ENCODE data around the gene KLHDC10. TPM values are rescaled to one million over a fixed set of nuclear protein-coding genes. Genes with fewer than 3 reads are reported as not detected.
"Not testable (repeated sequence)": the region's sequence is repeated elsewhere in the genome, so short reads cannot be mapped to it uniquely, and the experiment has no call there.

Gene KLHDC10
- total RNA-seq, 1 donor from 2014 or later = 35.2 TPM

DNA sequence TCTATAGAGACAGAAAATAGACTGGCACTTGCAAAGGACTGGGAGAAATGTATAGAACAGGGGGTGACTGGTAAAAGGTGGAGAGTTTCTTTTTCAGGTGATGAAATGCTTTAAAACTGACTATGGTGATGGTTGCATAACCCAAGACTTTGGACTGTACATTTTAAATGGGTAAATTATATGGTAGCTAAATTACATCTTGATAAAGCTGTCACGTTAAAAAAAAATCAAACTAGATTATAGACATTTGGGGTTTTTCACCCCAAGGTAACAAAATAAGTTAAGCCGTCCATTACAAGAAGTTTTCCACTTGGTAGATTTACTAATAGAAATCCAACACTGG, 110.9 kb downstream of the KLHDC10 start:
- no peak for ATAC-seq
- intact Hi-C loops (cut with DNase I) = no loop called here
- no peak for DNase-seq (ENCODE audit: low spot score)

DNA sequence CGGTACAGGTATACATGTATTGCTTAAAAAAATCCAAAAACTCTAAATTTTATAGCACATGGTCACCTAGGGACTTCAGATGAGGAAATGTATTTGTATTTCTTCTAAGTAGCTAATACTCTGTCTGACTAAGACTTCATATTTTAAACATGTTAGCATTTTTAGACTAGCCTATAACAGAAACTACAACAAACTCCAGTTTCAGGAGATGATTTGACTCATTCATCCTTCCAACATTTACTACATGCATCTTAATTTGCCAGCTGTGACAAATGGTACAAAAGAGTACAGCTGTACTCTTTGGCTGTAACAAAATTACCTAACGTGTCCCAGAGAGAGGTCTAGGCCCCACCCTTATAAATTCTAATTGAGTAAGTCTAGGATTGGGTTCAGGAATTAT, 112.7 kb downstream of the KLHDC10 start:
- no peak for ATAC-seq
- DNase-seq (ENCODE audit: low spot score) = no peak
- intact Hi-C loops (cut with DNase I) = no loop called here

DNA sequence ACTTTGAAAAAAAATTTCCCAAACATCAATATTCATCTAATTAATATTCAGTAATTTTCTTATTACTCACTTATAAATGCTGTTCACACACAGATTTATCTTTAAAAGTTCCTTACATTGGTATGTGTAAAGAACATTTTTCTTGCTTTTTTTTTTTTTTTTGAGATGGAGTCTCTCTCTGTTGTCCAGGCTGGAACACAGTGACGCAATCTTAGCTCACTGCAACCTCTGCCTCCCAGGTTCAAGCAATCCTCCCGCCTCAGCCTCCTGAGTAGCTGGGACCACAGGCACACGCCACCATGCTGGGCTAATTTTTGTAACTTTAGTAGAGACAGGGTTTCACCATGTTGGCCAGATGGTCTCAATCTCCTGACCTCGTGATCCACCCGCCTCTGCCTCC, 114.0 kb downstream of the KLHDC10 start:
- DNase-seq (ENCODE audit: low spot score); ATAC-seq; intact Hi-C loops (cut with DNase I): not testable (repeated sequence)

Other genes starting within 250 kb of the KLHDC10 start
- gene UBE2H, start 117.6 kb upstream of the KLHDC10 start, total RNA-seq = 92.1 TPM
- gene ZC3HC1, start 19.2 kb upstream of the KLHDC10 start, total RNA-seq = 13.7 TPM
- 23.9 TPM for gene TMEM209, start 134.9 kb downstream of the KLHDC10 start, total RNA-seq
- not detected for gene SSMEM1, start 137.3 kb downstream of the KLHDC10 start, total RNA-seq
- gene CPA2, start 196.3 kb downstream of the KLHDC10 start, total RNA-seq = 1.2 TPM
- gene CPA4, start 222.6 kb downstream of the KLHDC10 start, total RNA-seq = 2.3 TPM